Fibroblast of mammary gland (primary cell): ENCODE data around the gene ARHGEF33.

Experiments used
- DNase-seq: peaks from one replicate; pipeline ENCODE4 v3.0.0-alpha.2; 2010; ENCODE audit warnings: low read depth
- H3K4me3 ChIP-seq: 2 replicates; pipeline ENCODE4 v1.5.1; 2011; ENCODE audit warnings: low read depth, mild to moderate bottlenecking, low read length, moderate library complexity; ENCODE audit not compliant: control insufficient read depth
- TF ChIP-seq, protein P1 (sequence below): conservative IDR thresholded peaks from 2 replicates; pipeline ENCODE4 v1.5.1; 2011; ENCODE audit warnings: low read depth, low read length, inconsistent platforms; ENCODE audit not compliant: control insufficient read depth, insufficient read depth

ARHGEF33 gene

DNA sequence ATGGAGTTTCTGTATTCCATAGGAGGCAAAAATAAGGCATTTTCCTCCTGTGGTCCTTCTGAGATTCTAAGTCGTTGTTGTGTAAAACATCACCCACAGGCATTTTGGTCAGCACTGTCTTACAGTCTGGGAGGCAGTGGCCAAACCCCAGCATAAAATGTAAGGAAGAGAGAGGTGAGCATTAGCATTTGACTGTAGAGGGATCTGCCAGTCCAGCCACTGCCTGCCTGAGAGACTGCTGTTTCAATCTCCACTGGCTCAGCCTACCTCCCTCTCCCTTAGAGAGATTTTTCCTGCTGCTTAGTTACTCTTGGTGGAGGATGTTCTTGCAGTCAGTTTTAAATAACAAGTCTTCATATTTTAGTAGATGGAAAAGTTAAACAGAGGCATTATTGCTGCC is 77.0 kb downstream of the ARHGEF33 start:
- no peak overlapping the region for H3K4me3 ChIP-seq

DNA sequence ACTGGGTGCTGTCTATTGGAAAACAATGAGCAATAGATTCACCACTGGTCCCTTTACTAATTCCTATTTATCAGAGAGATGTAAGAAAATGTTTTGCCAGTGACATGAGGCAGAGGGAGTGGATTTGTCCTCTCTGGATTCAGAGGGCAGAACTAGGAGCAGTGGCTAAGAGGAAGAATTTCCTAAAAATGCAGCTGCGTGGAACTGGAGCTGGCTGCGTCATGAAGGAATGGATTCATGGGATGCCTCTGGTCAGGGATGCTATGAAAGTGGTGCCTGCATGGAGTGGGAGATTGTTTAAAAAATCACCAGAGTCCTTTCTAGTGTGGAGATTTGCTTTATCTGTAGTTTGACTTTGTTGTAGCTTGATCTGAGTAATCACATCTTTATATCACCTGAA is 78.3 kb downstream of the ARHGEF33 start:
- no peak for DNase-seq
- TF ChIP-seq, protein P1, sequence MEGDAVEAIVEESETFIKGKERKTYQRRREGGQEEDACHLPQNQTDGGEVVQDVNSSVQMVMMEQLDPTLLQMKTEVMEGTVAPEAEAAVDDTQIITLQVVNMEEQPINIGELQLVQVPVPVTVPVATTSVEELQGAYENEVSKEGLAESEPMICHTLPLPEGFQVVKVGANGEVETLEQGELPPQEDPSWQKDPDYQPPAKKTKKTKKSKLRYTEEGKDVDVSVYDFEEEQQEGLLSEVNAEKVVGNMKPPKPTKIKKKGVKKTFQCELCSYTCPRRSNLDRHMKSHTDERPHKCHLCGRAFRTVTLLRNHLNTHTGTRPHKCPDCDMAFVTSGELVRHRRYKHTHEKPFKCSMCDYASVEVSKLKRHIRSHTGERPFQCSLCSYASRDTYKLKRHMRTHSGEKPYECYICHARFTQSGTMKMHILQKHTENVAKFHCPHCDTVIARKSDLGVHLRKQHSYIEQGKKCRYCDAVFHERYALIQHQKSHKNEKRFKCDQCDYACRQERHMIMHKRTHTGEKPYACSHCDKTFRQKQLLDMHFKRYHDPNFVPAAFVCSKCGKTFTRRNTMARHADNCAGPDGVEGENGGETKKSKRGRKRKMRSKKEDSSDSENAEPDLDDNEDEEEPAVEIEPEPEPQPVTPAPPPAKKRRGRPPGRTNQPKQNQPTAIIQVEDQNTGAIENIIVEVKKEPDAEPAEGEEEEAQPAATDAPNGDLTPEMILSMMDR, result no peak
- no peak overlapping the region for H3K4me3 ChIP-seq

More for the DNA sequence above, 77.0 kb downstream of the ARHGEF33 start:
- DNase-seq, result no peak
- TF ChIP-seq, protein P1, result no peak

DNA sequence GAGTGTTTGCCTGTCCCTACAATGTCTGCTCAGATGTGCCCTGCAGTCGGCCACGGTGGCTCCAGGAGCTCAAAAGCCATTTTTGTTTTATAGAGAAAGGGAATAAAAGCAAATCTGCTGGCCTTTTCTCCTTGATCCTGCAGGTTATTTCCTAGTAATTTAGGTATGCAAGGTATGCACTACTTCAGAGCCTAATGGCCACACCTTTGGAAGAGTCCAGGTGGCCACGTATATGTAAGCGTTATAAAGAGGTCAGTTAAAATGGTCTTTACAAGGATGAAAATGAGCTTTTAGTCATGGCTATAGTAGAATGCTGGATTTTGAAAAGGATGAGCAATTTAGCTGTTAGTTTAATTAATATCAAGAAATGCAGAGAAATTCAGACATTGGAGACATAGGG is 81.7 kb downstream of the ARHGEF33 start:
- no peak overlapping the region for H3K4me3 ChIP-seq
- no peak for DNase-seq
- TF ChIP-seq, protein P1, result no peak

DNA sequence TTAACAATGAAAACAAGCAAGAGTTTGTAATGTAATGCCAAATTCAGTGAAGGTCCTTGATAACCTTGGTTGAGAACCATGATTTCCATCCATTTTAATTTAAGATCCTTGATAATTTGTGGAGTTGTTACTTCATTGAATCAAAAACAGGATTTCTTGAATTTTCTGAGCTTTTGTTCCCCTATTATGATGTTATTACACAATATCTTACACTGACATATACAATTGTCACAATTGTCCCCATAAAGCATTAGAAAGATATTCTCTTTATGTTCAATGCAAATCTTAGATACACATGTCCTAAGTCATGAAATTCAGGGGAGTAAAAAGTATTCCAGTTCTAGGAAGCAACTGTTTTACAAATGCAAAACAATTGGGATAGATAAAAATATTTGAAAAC is 83.6 kb downstream of the ARHGEF33 start:
- no peak overlapping the region for H3K4me3 ChIP-seq
- TF ChIP-seq, protein P1, result no peak
- DNase-seq, result no peak

DNA sequence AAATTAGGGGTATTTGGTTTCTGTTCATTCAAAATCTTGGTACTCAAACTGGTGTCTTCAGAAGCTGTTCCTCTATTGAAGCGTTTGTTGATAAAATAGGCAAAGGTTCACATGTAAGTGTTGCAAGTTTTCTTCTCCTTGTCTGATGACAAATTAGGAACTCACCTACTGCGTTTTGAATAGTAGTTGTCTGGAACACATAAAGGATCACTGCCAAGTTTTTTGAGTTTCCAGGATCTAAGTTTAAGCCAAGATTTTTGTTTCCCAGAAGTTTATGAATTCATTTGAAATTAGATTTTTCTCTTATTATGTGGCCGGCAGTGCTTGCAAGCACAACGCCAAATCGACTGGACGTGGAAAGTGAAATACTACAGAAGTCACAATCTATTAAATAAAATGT is 85.4 kb downstream of the ARHGEF33 start:
- H3K4me3 ChIP-seq, result no peak overlapping the region
- TF ChIP-seq, protein P1, result no peak
- peak; percentile 28 for DNase-seq

DNA sequence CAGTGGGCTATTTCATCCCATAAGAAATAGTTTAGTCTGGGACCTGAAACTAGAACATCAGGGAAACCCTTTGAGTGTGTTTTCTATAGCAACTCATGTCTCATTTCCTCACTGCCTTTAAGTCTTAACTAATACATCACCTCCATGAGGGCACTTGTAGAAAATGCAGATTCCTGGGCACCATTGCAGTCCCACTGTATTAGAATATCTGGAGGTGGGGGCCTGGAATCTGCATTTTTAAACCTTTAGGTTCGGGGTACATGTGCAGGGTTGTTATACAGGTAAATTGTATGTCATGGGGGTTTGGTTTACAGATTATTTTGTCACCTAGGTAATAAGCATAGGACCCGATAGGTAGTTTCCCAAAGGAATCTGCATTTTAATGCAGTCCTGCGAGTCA is 87.4 kb downstream of the ARHGEF33 start:
- DNase-seq, result no peak
- TF ChIP-seq, protein P1, result no peak
- no peak overlapping the region for H3K4me3 ChIP-seq

DNA sequence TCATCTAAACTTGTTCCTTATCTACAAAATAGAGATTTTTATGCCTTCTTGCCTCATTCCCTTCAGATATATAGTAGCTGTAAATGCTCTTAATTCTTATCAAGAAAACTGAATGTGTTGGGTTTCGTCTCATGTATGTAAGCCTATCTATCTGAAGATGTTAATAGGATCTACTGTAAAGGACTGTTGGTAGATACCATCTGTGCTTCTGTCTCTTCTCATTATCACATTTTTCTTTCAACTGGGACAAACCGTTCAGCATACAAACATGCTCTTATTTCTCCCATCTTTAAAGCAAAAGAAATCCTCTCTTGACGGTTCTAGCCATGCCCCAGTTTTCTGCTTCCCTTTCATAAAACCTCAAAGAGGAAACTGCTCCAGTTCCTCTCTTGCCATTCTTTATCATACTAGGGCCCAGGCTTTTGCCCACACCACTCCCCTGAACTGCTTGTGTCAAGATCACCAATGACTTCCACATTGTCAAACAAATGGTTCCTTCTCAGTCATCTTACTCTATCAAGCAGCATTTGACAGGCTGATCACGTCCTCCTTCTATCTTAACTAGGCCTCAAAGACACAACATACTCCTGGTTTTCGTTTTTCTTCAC is 88.7 kb downstream of the ARHGEF33 start:
- TF ChIP-seq, protein P1, result no peak
- no peak for DNase-seq
- H3K4me3 ChIP-seq, result no peak overlapping the region
